ENCODE results near the gene FHOD3.

FHOD3 gene

GRCh38 chr18:36685580-36685979, 388.1 kb downstream of the FHOD3 start:
- H3K4me1 ChIP-seq (ENCODE audit: control insufficient read depth, insufficient read depth, low read length, poor library complexity, severe bottlenecking), result no peaks in the 10 kb centered on the region
- DNase-seq, result no peak
- H3K36me3 ChIP-seq (ENCODE audit: control insufficient read depth, insufficient read depth, low read length), result no peaks in the 10 kb centered on the region
- H3K9me3 ChIP-seq (ENCODE audit: control insufficient read depth, low read length), result no peaks in the 10 kb centered on the region
- peaks cover 7% of the 10 kb centered on the region for H3K27me3 ChIP-seq (replicated peaks; ENCODE audit: control insufficient read depth, insufficient read depth, low read length, poor library complexity, severe bottlenecking)
- no peak overlapping the region for H3K27ac ChIP-seq (ENCODE audit: insufficient read depth, low read length, poor library complexity, severe bottlenecking)
- H3K4me3 ChIP-seq (ENCODE audit: insufficient read depth, low read depth, low read length, poor library complexity, severe bottlenecking), result no peak overlapping the region

DNA sequence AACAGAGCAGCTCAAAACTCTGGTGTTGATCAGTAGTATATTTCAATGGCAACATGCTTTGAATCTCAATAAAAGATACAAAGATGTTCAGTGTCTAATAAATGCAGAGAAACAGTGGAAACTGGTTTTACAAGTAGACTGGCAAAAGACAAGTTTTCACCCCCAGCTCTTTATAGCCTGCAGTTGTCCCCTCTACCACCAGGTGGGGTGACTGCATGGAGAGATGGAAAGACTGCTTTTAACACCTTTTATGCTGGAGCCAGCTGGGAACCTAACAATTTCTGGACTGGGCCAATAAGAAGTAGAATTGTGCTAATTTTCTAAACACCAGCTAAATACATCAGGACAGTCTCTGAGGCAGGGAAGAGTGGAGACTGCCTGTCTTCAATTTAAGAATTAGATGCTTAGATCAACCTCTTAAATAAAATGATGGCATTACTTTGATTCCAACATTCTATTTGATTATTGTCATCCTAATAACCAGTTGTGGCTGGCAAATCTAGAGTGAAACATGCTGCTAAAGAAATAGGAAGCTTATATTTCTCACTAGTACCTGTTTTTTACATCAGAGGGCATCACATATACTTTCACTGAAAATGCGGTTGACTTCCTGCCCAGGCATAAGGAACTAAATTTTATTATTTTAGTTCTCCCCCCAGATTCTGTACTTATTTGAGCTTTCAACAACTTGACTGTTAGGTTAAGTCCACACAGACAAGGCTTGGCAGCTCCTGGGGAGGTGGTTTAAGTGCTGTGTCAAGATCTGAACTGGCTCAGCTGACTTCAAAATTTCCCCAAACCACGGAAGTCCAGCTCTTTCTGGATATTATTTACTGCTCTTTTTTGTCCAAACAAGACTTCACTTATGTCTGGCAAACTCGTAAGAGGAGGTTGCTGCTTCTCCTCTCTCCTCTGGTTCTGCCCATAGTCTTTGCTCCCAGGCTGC, 390.8 kb downstream of the FHOD3 start:
- no peak overlapping the region for H3K4me3 ChIP-seq (ENCODE audit: insufficient read depth, low read depth, low read length, poor library complexity, severe bottlenecking)
- H3K4me1 ChIP-seq (ENCODE audit: control insufficient read depth, insufficient read depth, low read length, poor library complexity, severe bottlenecking), result no peaks in the 10 kb centered on the region
- no peaks in the 10 kb centered on the region for H3K9me3 ChIP-seq (ENCODE audit: control insufficient read depth, low read length)
- DNase-seq, result peak in 1 of 3 donors; percentile 15
- H3K27me3 ChIP-seq (replicated peaks; ENCODE audit: control insufficient read depth, insufficient read depth, low read length, poor library complexity, severe bottlenecking), result peaks cover 4% of the 10 kb centered on the region
- no peaks in the 10 kb centered on the region for H3K36me3 ChIP-seq (ENCODE audit: control insufficient read depth, insufficient read depth, low read length)
- H3K27ac ChIP-seq (ENCODE audit: insufficient read depth, low read length, poor library complexity, severe bottlenecking), result no peak overlapping the region

DNA sequence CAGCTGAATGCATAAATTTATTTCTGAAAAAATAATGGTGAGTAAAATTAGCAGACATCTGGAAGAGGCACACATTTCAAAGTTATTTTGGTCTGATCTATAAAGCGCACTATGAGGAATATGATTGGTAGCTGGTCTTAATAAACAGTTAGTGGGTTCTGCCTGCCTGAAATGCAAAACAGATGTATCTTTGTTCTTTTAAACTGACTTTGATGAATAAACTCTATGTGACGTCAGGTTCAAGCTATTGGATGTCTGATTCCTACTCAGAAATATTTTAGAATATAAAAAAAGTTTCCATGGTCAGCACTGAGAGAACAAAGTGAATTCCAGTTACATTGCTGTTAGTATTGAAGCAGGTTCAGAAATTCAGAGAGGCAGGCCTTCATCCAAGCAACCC, 394.9 kb downstream of the FHOD3 start:
- H3K36me3 ChIP-seq (ENCODE audit: control insufficient read depth, insufficient read depth, low read length), result no peaks in the 10 kb centered on the region
- no peak overlapping the region for H3K4me3 ChIP-seq (ENCODE audit: insufficient read depth, low read depth, low read length, poor library complexity, severe bottlenecking)
- DNase-seq, result no peak
- no peak overlapping the region for H3K27ac ChIP-seq (ENCODE audit: insufficient read depth, low read length, poor library complexity, severe bottlenecking)
- no peaks in the 10 kb centered on the region for H3K4me1 ChIP-seq (ENCODE audit: control insufficient read depth, insufficient read depth, low read length, poor library complexity, severe bottlenecking)
- no peaks in the 10 kb centered on the region for H3K9me3 ChIP-seq (ENCODE audit: control insufficient read depth, low read length)
- H3K27me3 ChIP-seq (replicated peaks; ENCODE audit: control insufficient read depth, insufficient read depth, low read length, poor library complexity, severe bottlenecking), result no peaks in the 10 kb centered on the region

GRCh38 chr18:36692921-36693332, 395.4 kb downstream of the FHOD3 start:
- H3K27me3 ChIP-seq (replicated peaks; ENCODE audit: control insufficient read depth, insufficient read depth, low read length, poor library complexity, severe bottlenecking), result no peaks in the 10 kb centered on the region
- no peaks in the 10 kb centered on the region for H3K9me3 ChIP-seq (ENCODE audit: control insufficient read depth, low read length)
- no peaks in the 10 kb centered on the region for H3K36me3 ChIP-seq (ENCODE audit: control insufficient read depth, insufficient read depth, low read length)
- H3K4me3 ChIP-seq (ENCODE audit: insufficient read depth, low read depth, low read length, poor library complexity, severe bottlenecking), result no peak overlapping the region
- DNase-seq, result no peak
- H3K27ac ChIP-seq (ENCODE audit: insufficient read depth, low read length, poor library complexity, severe bottlenecking), result no peak overlapping the region
- no peaks in the 10 kb centered on the region for H3K4me1 ChIP-seq (ENCODE audit: control insufficient read depth, insufficient read depth, low read length, poor library complexity, severe bottlenecking)

- H3K4me3 ChIP-seq (ENCODE audit: insufficient read depth, low read depth, low read length, poor library complexity, severe bottlenecking), result no peak overlapping the region
- H3K27ac ChIP-seq (ENCODE audit: insufficient read depth, low read length, poor library complexity, severe bottlenecking), result no peak overlapping the region
- H3K4me1 ChIP-seq (ENCODE audit: control insufficient read depth, insufficient read depth, low read length, poor library complexity, severe bottlenecking), result no peaks in the 10 kb centered on the region
- no peak for DNase-seq
- no peaks in the 10 kb centered on the region for H3K36me3 ChIP-seq (ENCODE audit: control insufficient read depth, insufficient read depth, low read length)
- no peaks in the 10 kb centered on the region for H3K27me3 ChIP-seq (replicated peaks; ENCODE audit: control insufficient read depth, insufficient read depth, low read length, poor library complexity, severe bottlenecking)
- H3K9me3 ChIP-seq (ENCODE audit: control insufficient read depth, low read length), result no peaks in the 10 kb centered on the region
Observed at GRCh38 chr18:36693931-36694620, 396.6 kb downstream of the FHOD3 start.

- no peaks in the 10 kb centered on the region for H3K4me1 ChIP-seq (ENCODE audit: control insufficient read depth, insufficient read depth, low read length, poor library complexity, severe bottlenecking)
- DNase-seq, result no peak
- H3K4me3 ChIP-seq (ENCODE audit: insufficient read depth, low read depth, low read length, poor library complexity, severe bottlenecking), result no peak overlapping the region
- H3K27me3 ChIP-seq (replicated peaks; ENCODE audit: control insufficient read depth, insufficient read depth, low read length, poor library complexity, severe bottlenecking), result no peaks in the 10 kb centered on the region
- no peaks in the 10 kb centered on the region for H3K36me3 ChIP-seq (ENCODE audit: control insufficient read depth, insufficient read depth, low read length)
- no peaks in the 10 kb centered on the region for H3K9me3 ChIP-seq (ENCODE audit: control insufficient read depth, low read length)
- no peak overlapping the region for H3K27ac ChIP-seq (ENCODE audit: insufficient read depth, low read length, poor library complexity, severe bottlenecking)
Observed at GRCh38 chr18:36695806-36696205, 398.3 kb downstream of the FHOD3 start.

DNA sequence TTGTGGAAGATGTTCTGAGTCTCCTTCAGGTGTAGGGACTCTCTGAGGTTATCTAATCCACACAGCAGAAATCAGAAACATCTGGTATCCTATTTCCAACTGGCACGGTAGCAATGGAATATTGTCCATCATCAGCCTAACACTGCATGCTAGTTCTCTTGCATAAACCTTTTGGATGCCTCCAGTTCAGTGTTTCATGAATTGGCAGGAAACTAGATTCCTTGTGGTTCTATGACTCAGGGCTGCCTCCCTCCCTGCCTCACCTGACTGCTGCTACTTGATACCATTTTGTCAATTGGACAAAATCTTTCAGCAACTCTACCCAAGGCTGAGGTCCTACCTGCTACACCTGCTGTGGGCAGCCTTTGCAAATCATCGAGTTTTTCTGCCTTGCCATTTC, 400.4 kb downstream of the FHOD3 start:
- H3K4me3 ChIP-seq (ENCODE audit: insufficient read depth, low read depth, low read length, poor library complexity, severe bottlenecking), result no peak overlapping the region
- H3K27ac ChIP-seq (ENCODE audit: insufficient read depth, low read length, poor library complexity, severe bottlenecking), result no peak overlapping the region
- DNase-seq, result no peak
- no peaks in the 10 kb centered on the region for H3K9me3 ChIP-seq (ENCODE audit: control insufficient read depth, low read length)
- no peaks in the 10 kb centered on the region for H3K4me1 ChIP-seq (ENCODE audit: control insufficient read depth, insufficient read depth, low read length, poor library complexity, severe bottlenecking)
- no peaks in the 10 kb centered on the region for H3K36me3 ChIP-seq (ENCODE audit: control insufficient read depth, insufficient read depth, low read length)
- no peaks in the 10 kb centered on the region for H3K27me3 ChIP-seq (replicated peaks; ENCODE audit: control insufficient read depth, insufficient read depth, low read length, poor library complexity, severe bottlenecking)

DNA sequence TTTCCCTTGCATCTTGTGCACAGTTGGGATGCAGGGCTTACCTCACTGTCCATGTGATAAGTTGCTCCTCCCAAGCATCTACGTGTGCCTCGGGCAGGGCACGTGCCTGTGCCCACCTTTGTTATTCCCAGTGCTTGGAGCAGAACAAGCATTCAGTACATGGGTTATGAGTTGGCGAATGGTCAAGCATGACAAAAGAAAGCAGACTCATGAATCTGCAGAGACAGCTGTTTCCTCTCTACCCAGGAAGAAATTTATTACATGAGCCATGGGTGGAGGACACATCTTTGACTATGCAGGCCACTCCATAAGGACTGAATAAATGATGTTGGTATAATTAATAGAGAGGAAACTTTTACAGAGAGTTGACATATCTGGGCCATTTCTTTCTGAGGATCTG, 403.4 kb downstream of the FHOD3 start:
- no peak for DNase-seq
- Histone ChIP-seq H3K9me3 (ENCODE audit: control insufficient read depth, low read length) (no peaks in the 10 kb centered on the region), H3K36me3 (ENCODE audit: control insufficient read depth, insufficient read depth, low read length) (no peaks in the 10 kb centered on the region), H3K27me3 (replicated peaks; ENCODE audit: control insufficient read depth, insufficient read depth, low read length, poor library complexity, severe bottlenecking) (no peaks in the 10 kb centered on the region), H3K4me3 (ENCODE audit: insufficient read depth, low read depth, low read length, poor library complexity, severe bottlenecking) (no peak overlapping the region), H3K27ac (ENCODE audit: insufficient read depth, low read length, poor library complexity, severe bottlenecking) (no peak overlapping the region), H3K4me1 (ENCODE audit: control insufficient read depth, insufficient read depth, low read length, poor library complexity, severe bottlenecking) (no peaks in the 10 kb centered on the region)

- no peaks in the 10 kb centered on the region for H3K27me3 ChIP-seq (replicated peaks; ENCODE audit: control insufficient read depth, insufficient read depth, low read length, poor library complexity, severe bottlenecking)
- no peaks in the 10 kb centered on the region for H3K36me3 ChIP-seq (ENCODE audit: control insufficient read depth, insufficient read depth, low read length)
- H3K4me1 ChIP-seq (ENCODE audit: control insufficient read depth, insufficient read depth, low read length, poor library complexity, severe bottlenecking), result no peaks in the 10 kb centered on the region
Observed at GRCh38 chr18:36702401-36703013, 405.0 kb downstream of the FHOD3 start.

GRCh38 chr18:36704156-36704555, 406.6 kb downstream of the FHOD3 start:
- no peaks in the 10 kb centered on the region for H3K36me3 ChIP-seq (ENCODE audit: control insufficient read depth, insufficient read depth, low read length)
- no peak overlapping the region for H3K4me3 ChIP-seq (ENCODE audit: insufficient read depth, low read depth, low read length, poor library complexity, severe bottlenecking)
- no peaks in the 10 kb centered on the region for H3K4me1 ChIP-seq (ENCODE audit: control insufficient read depth, insufficient read depth, low read length, poor library complexity, severe bottlenecking)
- H3K9me3 ChIP-seq (ENCODE audit: control insufficient read depth, low read length), result no peaks in the 10 kb centered on the region
- H3K27me3 ChIP-seq (replicated peaks; ENCODE audit: control insufficient read depth, insufficient read depth, low read length, poor library complexity, severe bottlenecking), result no peaks in the 10 kb centered on the region
- H3K27ac ChIP-seq (ENCODE audit: insufficient read depth, low read length, poor library complexity, severe bottlenecking), result no peak overlapping the region
- DNase-seq, result no peak

More at GRCh38 chr18:36702401-36703013, 405.0 kb downstream of the FHOD3 start:
- Histone ChIP-seq H3K9me3 (ENCODE audit: control insufficient read depth, low read length) (no peaks in the 10 kb centered on the region), H3K4me3 (ENCODE audit: insufficient read depth, low read depth, low read length, poor library complexity, severe bottlenecking) (no peak overlapping the region), H3K27ac (ENCODE audit: insufficient read depth, low read length, poor library complexity, severe bottlenecking) (no peak overlapping the region)
- no peak for DNase-seq
